Measurements from ENCODE around the gene SNURF. TPM values are rescaled to one million over a fixed set of nuclear protein-coding genes. Genes with fewer than 3 reads are reported as not detected.

Gene SNURF
- total RNA-seq, 4 donors from 2014 or later = 1.9 to 3.6 TPM; not detected in 2

DNA sequence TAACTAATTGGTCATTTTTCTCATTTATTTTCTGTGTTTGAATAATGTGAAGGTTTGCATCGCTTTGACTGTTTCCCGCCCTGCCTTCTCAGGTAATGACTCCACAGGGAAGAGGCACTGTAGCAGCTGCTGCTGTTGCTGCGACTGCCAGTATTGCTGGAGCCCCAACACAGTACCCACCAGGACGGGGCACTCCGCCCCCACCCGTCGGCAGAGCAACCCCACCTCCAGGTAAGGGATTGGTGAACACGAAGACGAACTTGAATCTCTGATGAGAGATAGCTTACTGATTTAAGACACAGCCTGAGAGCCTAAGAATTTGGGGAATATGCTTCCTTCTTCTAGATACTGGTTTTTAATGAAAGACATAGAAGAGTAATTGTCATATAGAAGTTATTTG, 22.9 kb downstream of the SNURF start:
- 90% methylated on average over 9 of the region's 9 CpGs for WGBS, 2 donors
- DNase-seq (ENCODE audit: low spot score in 2 of 2) = no peak
- H3K4me3 ChIP-seq (ENCODE audit: low read depth, poor library complexity, severe bottlenecking) = no peak overlapping the region
- TF ChIP-seq POLR2A (IDR thresholded peaks at IDR 0.05) (no peak), CTCF (IDR thresholded peaks at IDR 0.05) (no peak)
- intact Hi-C loops (cut with DNase I; ENCODE audit: low total_unique reads) = no loop called here

- 88 to 93% methylated on average over 7 of the region's 7 CpGs for WGBS, 2 donors
- TF ChIP-seq POLR2A (IDR thresholded peaks at IDR 0.05) = no peak
- no peak for TF ChIP-seq CTCF (IDR thresholded peaks at IDR 0.05)
- DNase-seq (ENCODE audit: low spot score in 2 of 2) = no peak
- intact Hi-C loops (cut with DNase I; ENCODE audit: low total_unique reads) = no loop called here
- H3K4me3 ChIP-seq (ENCODE audit: low read depth, poor library complexity, severe bottlenecking) = no peak overlapping the region
Measured at GRCh38 chr15:24985224-24985623, 30.4 kb downstream of the SNURF start.

DNA sequence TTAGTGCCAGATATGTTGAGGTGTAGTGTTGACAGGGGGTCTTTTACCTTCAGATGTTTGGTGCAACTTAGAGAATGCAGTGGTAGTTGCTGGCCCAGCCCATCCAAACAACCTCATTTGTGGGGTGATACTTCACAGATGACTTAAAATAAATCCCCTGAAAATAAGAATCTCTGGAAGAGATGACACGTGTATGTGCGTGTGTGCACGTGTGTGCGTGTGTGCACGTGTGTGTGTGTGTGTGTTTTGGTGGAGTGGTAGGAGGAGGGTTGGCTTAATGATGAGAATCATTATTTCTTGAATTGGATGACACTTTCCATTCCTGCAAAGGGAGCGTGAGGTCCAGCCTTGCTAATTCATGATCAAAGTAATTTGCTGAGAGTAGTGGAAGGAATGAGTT, 31.9 kb downstream of the SNURF start:
- DNase-seq (ENCODE audit: low spot score in 2 of 2) = no peak
- TF ChIP-seq CTCF (IDR thresholded peaks at IDR 0.05) = no peak
- no peak for TF ChIP-seq POLR2A (IDR thresholded peaks at IDR 0.05)
- H3K4me3 ChIP-seq (ENCODE audit: low read depth, poor library complexity, severe bottlenecking) = no peak overlapping the region
- intact Hi-C loops (cut with DNase I; ENCODE audit: low total_unique reads) = no loop called here
- WGBS, 2 donors = 76 to 90% methylated on average over 6 of the region's 6 CpGs

Other genes starting within 250 kb of the SNURF start
- gene SNRPN, start within 50 bp of the SNURF start, total RNA-seq = 10 to 100 TPM; 36.8 to 53.5 (median 45.0) TPM

All from lower leg skin (tissue), 4 donors.